Activated CD4-positive, alpha-beta T cell treated with anti-CD3 and anti-CD28 coated beads, Interleukin-2, amount 50 U/mL, for 24 hours (primary cell): ENCODE results near the gene ENAH.

Experiments used
- DNase-seq, 2 donors: peaks; one replicate each; pipeline ENCODE4 v3.0.0-alpha.2; 2020; ENCODE audit warnings: low read depth in 1 of 2, low spot score in 1 of 2

ENAH gene

GRCh38 chr1:225441314-225442122 lies 211.4 kb downstream of the ENAH start:
- DNase-seq, result no peak

- no peak for DNase-seq
Measured at GRCh38 chr1:225440380-225441221, 212.3 kb downstream of the ENAH start.

- no peak for DNase-seq
Measured at GRCh38 chr1:225437710-225438437, 215.0 kb downstream of the ENAH start.
